ENCODE data around the gene MAK. TPM values are rescaled to one million over a fixed set of nuclear protein-coding genes. Genes with fewer than 3 reads are reported as not detected.

MAK gene
- not detected in 2 replicates for total RNA-seq

GRCh38 chr6:10837995-10838793, at the start of gene MAK:
Gene MAK (minus strand): TSS chr6:10838539. CDS start chr6:10830648, 7,891 bp downstream.

GRCh38 chr6:10886691-10887502, 48.6 kb upstream of the MAK start, which contains the start of gene SYCP2L:
Gene SYCP2L (plus strand): TSS chr6:10887052. CDS start chr6:10887127, 75 bp downstream.

GRCh38 chr6:10747251-10747972, 90.9 kb downstream of the MAK start, which contains the start of gene TMEM14B:
Gene TMEM14B (plus strand): TSS chr6:10747805. CDS start chr6:10749246, 1,441 bp downstream.

GRCh38 chr6:10722820-10723566, 115.3 kb downstream of the MAK start, which contains the start of gene TMEM14C:
Gene TMEM14C (plus strand): TSS chr6:10723070. CDS start chr6:10724614, 1,544 bp downstream.

Other genes with a start within 250 kb of the MAK start
- gene C6orf52, start 143.9 kb downstream of the MAK start, total RNA-seq: 1.00 and 1.5 TPM in 2 replicates
- gene PAK1IP1, start 143.6 kb downstream of the MAK start, total RNA-seq: 22.2 and 33.3 TPM in 2 replicates
- 89.1 and 133 TPM in 2 replicates for gene TMEM14C, start 115.5 kb downstream of the MAK start, total RNA-seq
- 69.5 and 104 TPM in 2 replicates for gene TMEM14B, start 90.7 kb downstream of the MAK start, total RNA-seq
- gene GCM2, start 43.5 kb upstream of the MAK start, total RNA-seq: not detected in 2 replicates
- gene SYCP2L, start 48.5 kb upstream of the MAK start, total RNA-seq: not detected in 2 replicates
- 0.11 TPM in 1 of 2 replicates, not detected in the other for gene ELOVL2, start 205.8 kb upstream of the MAK start, total RNA-seq

Measured in uterine smooth muscle cell (primary cell).